ENCODE measurements around the gene GLI3.

The GLI3 gene

DNA sequence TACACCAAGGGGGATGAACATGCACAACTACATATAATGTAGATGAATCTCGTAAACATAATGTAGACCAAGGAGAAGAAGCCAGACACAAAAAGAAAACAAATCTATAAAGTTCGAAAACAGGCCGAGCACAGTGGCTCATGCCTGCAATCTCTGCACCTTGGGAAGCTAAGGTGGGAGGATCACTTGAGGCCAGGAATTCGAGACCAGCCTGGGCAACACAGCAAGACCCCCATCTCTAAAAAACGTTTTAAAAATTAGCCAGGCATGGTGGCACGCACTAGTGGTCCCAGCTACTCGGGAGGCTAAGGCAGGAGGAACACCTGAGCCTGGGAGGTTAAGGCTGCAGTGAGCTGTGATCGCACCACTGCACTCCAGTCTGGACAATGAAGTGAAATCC is 68.5 kb downstream of the GLI3 start:
- DNase-seq = no peak

- DNase-seq = no peak
These were observed 69.3 kb downstream of the GLI3 start for GRCh38 chr7:42167631-42168236.

GRCh38 chr7:42167206-42167605 is 69.8 kb downstream of the GLI3 start:
- no peak for DNase-seq

DNA sequence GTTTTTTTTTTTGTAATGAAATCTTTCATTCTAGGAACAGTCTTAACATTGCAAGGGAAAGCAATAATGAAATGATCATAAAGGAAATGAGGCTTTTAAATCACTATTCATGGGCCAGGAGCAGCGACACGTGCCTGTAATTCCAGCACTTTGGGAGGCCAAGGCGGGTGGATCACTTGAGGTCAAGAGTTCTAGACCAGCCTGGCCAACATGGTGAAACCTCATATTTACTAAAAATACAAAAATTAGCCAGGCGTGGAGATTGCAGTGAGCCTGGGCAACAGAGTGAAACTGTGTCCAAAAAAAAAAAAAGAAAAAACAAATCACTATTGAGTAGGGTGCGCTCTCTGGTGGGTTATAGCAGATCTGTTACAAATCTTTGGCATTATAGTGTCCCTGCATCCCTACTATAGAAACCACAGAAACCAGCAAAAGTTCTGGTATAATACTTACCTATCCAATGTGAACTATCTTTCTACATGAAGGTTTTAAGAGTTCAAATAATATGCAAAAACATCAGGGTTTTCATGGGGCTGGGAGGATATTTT is 72.1 kb downstream of the GLI3 start:
- DNase-seq = no peak

DNA sequence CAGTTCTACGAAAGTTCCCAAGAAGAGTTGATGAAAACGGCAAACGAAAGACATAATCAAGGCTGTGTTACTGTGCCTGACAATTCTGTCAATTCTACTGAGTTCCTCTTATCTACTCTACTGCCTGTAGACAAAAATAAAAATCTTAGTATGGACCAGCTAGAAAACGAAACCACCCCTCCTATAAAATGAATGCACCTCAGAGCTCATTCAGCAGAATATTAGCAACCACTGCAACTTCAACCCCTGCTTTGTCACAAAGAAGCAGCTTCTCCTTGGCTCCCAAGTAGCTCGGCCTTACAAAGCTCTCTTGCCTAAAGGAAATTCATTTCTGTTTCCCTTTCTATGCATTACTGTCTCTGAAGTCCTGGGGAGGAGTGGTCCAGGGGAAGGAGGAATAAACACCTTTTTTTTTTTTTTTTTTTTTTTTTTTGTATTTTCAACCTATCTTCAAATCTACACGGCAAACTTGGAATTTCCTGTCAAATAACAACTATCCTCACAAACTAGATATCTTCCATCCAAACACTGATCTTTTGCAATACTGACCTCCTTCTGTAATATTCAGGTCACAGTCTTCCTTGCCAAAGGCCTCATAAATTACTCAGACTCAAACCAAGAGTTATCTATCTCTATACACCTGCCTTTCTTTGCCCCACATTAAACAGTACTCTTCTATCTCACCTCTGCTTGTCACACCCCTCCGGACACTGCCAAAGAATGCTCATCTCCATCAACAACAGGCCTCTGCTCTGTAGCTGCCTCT is 74.3 kb downstream of the GLI3 start:
- no peak for DNase-seq

GRCh38 chr7:42161719-42162118 is 75.3 kb downstream of the GLI3 start:
- no peak for DNase-seq

GRCh38 chr7:42161110-42161509 is 75.9 kb downstream of the GLI3 start:
- DNase-seq = no peak

DNA sequence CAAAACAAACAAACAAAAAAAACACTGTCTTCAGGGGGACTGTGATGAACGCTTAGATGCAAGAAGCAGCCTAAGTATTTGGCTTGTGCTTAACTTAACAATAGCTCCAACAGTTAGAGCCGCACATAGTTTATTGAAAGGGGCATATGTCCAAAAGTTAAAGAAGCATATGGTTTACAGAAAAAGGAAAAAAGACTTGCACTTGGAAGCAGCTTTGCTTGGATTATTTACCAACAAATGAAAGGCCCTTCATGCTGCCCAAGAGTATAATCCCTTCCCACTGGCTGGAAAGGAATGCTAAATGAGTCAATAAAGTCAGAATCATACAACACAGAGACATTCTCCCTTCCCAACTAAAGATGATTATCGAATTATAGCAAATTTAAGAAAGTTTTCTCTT is 77.9 kb downstream of the GLI3 start:
- DNase-seq = no peak

GRCh38 chr7:42156967-42157721 is 79.9 kb downstream of the GLI3 start:
- DNase-seq = no peak

GRCh38 chr7:42156291-42156865 is 80.6 kb downstream of the GLI3 start:
- no peak for DNase-seq

DNA sequence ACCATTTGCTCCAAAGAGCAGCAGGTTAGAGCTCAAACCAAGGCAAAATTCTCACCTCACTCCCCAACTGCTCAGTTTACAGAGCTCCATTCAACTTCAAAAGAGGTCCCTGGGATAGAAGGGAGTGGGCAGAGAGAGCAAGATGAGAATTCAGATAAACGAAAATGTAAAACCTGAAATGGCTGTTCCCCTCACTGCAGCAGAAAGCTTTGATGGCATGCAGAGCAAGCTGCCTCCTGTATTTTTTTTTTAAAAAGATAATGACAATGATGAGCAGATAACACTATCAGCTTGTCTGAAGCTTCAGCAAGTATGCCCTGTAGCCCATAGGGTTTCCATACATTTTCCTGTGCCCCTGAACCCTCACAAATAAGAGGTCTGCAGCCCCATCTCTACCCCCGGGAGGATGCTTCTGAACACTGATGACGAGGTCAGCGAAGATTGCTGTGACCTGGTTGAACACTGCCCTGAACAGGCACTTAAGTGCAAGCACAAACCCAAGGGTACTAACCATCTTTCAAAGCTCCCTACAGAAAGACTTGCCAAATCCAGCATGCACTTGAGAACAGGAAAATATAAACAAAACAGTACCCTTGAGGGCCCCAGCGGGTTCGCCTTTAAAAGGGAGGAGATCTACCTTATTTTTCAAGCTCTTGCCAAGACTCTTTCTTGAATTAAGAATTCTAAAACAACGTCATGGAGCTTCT is 81.3 kb downstream of the GLI3 start:
- DNase-seq = no peak

- no peak for DNase-seq
These were observed 82.8 kb downstream of the GLI3 start for GRCh38 chr7:42154173-42154572.

GRCh38 chr7:42152329-42153205 is 84.4 kb downstream of the GLI3 start:
- no peak for DNase-seq

DNA sequence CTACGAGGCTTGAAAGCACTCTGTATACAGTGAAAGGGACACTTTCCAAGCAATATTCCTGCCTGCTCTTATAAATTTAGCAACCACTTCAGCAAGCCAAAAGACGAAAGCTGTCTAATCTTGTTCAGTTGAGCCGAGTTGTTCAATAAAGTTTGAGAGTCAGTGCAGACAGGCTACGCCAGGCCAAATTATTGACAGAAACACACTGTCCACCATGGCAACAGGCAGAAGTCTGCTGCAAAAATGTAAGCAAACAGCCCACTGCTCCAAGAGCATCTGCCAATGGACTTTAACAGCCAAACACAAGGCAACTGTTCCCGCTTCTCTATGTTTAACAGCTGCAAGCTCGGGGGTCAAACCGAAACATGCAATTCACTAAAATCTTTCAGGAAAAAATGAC is 85.7 kb downstream of the GLI3 start:
- no peak for DNase-seq

- DNase-seq = no peak
These were observed 91.5 kb downstream of the GLI3 start for GRCh38 chr7:42145539-42145938.

GRCh38 chr7:42144604-42145003 is 92.4 kb downstream of the GLI3 start:
- DNase-seq = no peak

GRCh38 chr7:42143711-42144600 is 93.1 kb downstream of the GLI3 start:
- DNase-seq = no peak

- DNase-seq = no peak
These were observed 94.9 kb downstream of the GLI3 start for GRCh38 chr7:42142089-42142488.

DNA sequence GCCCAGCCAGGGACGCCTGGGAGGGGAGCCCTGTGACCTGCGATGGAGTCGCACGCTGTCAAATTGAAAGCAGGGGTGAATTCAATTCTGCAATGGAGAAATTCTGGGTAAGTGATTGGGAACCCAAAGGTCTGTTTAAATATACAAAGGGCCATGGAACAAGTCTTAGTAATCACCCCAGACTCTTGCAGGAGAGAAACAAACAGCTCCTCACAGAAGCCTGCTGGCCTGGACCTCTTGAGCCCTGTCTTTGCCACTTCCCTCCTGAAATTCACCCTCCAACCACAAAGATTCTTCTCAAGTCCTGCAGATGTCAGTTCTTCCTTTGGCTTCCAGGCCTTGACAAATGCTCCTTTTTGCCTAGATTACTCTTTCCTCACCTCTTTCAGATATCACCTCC is 97.3 kb downstream of the GLI3 start:
- DNase-seq = no peak

DNA sequence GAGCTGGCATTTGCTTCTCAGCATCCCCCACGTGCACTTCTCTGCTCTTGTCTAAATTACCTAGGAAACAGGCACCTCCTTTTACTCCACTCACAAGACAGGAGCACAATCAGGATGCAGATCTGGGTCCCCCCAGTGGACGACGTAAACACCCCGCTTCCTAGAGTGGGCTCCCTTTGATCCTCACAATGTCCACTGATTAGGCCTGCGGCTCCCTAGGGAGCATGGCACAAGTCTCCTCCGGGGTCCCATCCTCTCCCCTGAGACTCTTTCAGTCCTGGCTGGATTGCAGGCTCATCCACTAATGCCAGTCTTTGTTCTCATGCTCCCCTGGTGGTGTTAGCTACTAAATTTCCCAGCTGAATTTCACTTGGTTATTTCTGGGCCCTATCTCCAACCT is 98.3 kb downstream of the GLI3 start:
- DNase-seq = no peak

DNA sequence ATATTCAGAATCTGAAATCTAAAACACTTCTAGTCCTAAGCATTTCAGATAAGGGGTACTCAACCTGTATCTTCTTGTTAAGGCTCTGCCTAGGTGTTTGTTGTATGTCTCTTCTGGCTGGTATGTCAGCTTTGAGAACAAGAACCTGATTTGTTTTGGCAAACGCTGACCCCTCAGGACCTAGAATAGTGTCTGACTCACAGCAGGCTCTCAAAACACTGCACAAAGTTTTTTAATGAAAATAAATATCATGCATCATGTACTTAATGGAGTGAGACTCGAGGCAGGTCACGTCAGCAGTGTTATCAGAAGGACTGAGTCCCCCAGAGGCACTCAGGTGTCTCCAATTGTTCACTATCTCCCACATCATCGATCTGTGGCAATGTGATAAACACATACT is 99.1 kb downstream of the GLI3 start:
- no peak for DNase-seq

Measured in NCI-H524 (cell line).